KMS-11 (cell line): Measurements from ENCODE around the gene NDST1.

Experiments used
- H2AFZ ChIP-seq: fragments of 200-600 bp; sonication (generic); 2 replicates; pipeline ENCODE4 v1.6.1; 2016; ENCODE audit warnings: antibody characterized with exemption, mixed run types, low read depth
- H3K27ac ChIP-seq: fragments of 200-600 bp; sonication (generic); 2 replicates; pipeline ENCODE4 v1.6.1; 2016; ENCODE audit warnings: mild to moderate bottlenecking, mixed run types
- H3K27me3 ChIP-seq: fragments of 200-600 bp; sonication (generic); 2 replicates; pipeline ENCODE4 v1.6.1; 2017; ENCODE audit warnings: mild to moderate bottlenecking, low read depth, mixed run types, moderate library complexity; ENCODE audit not compliant: insufficient read depth
- H3K36me3 ChIP-seq: fragments of 200-600 bp; sonication (generic); 2 replicates; pipeline ENCODE4 v1.6.1; 2017; ENCODE audit warnings: mild to moderate bottlenecking, mixed run types; ENCODE audit not compliant: insufficient read depth
- H3K4me1 ChIP-seq: fragments of 200-600 bp; sonication (generic); 2 replicates; pipeline ENCODE4 v1.6.1; 2016; ENCODE audit warnings: mild to moderate bottlenecking, low read depth, mixed run types; ENCODE audit not compliant: poor library complexity, severe bottlenecking
- H3K4me2 ChIP-seq: fragments of 200-600 bp; sonication (generic); 2 replicates; pipeline ENCODE4 v1.7.0; 2016; ENCODE audit warnings: mild to moderate bottlenecking, mixed run types
- H3K4me3 ChIP-seq: fragments of 200-600 bp; sonication (generic); IDR thresholded peaks from 2 replicates; pipeline ENCODE4 v1.6.1; 2017; ENCODE audit warnings: low read depth, low read length, mixed read lengths; ENCODE audit not compliant: insufficient read depth
- H3K79me2 ChIP-seq: fragments of 200-600 bp; sonication (generic); 2 replicates; pipeline ENCODE4 v1.6.1; 2016; ENCODE audit warnings: low read depth, mixed run types; ENCODE audit not compliant: insufficient read depth
- H3K9ac ChIP-seq: fragments of 200-600 bp; sonication (generic); 2 replicates; pipeline ENCODE4 v1.6.1; 2016; ENCODE audit warnings: mild to moderate bottlenecking, mixed run types
- H4K20me1 ChIP-seq: fragments of 200-600 bp; sonication (generic); 2 replicates; pipeline ENCODE4 v1.6.1; 2016; ENCODE audit warnings: mild to moderate bottlenecking, mixed run types; ENCODE audit not compliant: insufficient read depth
- CTCF ChIP-seq: fragments of 200-600 bp; sonication (generic); conservative IDR thresholded peaks from 2 replicates; pipeline ENCODE4 v1.6.1; 2017; ENCODE audit warnings: low read depth, mild to moderate bottlenecking, antibody characterized with exemption, low read length, moderate library complexity, mixed read lengths

Gene NDST1

GRCh38 chr5:150598821-150599273, 90.9 kb downstream of the NDST1 start:
- H2AFZ ChIP-seq: no peak overlapping the region
- H3K27ac ChIP-seq: no peak overlapping the region

GRCh38 chr5:150599281-150599680, 91.3 kb downstream of the NDST1 start:
- Histone ChIP-seq H3K4me2 (no peak overlapping the region), H3K27me3 (no peaks in the 10 kb centered on the region), H3K9ac (no peak overlapping the region), H3K36me3 (no peaks in the 10 kb centered on the region), H3K79me2 (no peaks in the 10 kb centered on the region), H2AFZ (no peak overlapping the region), H3K4me3 (no peak overlapping the region), H3K4me1 (no peaks in the 10 kb centered on the region), H3K27ac (no peak overlapping the region), H4K20me1 (no peaks in the 10 kb centered on the region)
- TF ChIP-seq CTCF: no peak

More at GRCh38 chr5:150598821-150599273, 90.9 kb downstream of the NDST1 start:
- no peak overlapping the region for H3K4me3 ChIP-seq
- TF ChIP-seq CTCF: no peak
- H3K27me3 ChIP-seq: no peaks in the 10 kb centered on the region
- no peak overlapping the region for H3K9ac ChIP-seq
- no peaks in the 10 kb centered on the region for H3K4me1 ChIP-seq
- H3K79me2 ChIP-seq: no peaks in the 10 kb centered on the region
- H3K4me2 ChIP-seq: no peak overlapping the region
- H3K36me3 ChIP-seq: no peaks in the 10 kb centered on the region
- H4K20me1 ChIP-seq: no peaks in the 10 kb centered on the region

GRCh38 chr5:150599917-150600511, 92.1 kb downstream of the NDST1 start:
- Histone ChIP-seq H3K4me3 (no peak overlapping the region), H3K9ac (no peak overlapping the region), H3K79me2 (no peaks in the 10 kb centered on the region), H3K4me2 (no peak overlapping the region), H2AFZ (no peak overlapping the region), H3K27me3 (no peaks in the 10 kb centered on the region), H3K36me3 (no peaks in the 10 kb centered on the region), H3K27ac (no peak overlapping the region), H3K4me1 (no peaks in the 10 kb centered on the region), H4K20me1 (no peaks in the 10 kb centered on the region)
- TF ChIP-seq CTCF: no peak

GRCh38 chr5:150600616-150601490, 92.9 kb downstream of the NDST1 start:
- Histone ChIP-seq H3K36me3 (no peaks in the 10 kb centered on the region), H3K79me2 (no peaks in the 10 kb centered on the region), H3K4me3 (no peak overlapping the region), H3K9ac (no peak overlapping the region), H3K4me2 (no peak overlapping the region), H3K27ac (no peak overlapping the region), H4K20me1 (no peaks in the 10 kb centered on the region), H3K27me3 (no peaks in the 10 kb centered on the region), H3K4me1 (no peaks in the 10 kb centered on the region), H2AFZ (no peak overlapping the region)
- TF ChIP-seq CTCF: no peak
